Ectodermal cell (in vitro differentiated cells): Measurements from ENCODE around the gene TTC23.
A peak's percentile ranks its signal among the peaks of the same experiment; 100 is the strongest.

ENCODE experiments used
- H3K27ac ChIP-seq: 2 replicates; pipeline ENCODE4 v1.7.0; 2013; ENCODE audit warnings: mild to moderate bottlenecking, low read depth, low read length; ENCODE audit not compliant: insufficient read depth, poor library complexity, severe bottlenecking
- H3K27me3 ChIP-seq: 2 replicates; pipeline ENCODE4 v1.7.0; 2013; ENCODE audit warnings: mild to moderate bottlenecking, low read length; ENCODE audit not compliant: insufficient read depth, control insufficient read depth, poor library complexity, severe bottlenecking
- H3K36me3 ChIP-seq: one replicate; pipeline ENCODE4 v1.7.0; 2013; ENCODE audit warnings: low read length; ENCODE audit not compliant: control insufficient read depth, insufficient read depth
- H3K4me1 ChIP-seq: one replicate; pipeline ENCODE4 v1.7.0; 2013; ENCODE audit warnings: low read length; ENCODE audit not compliant: control insufficient read depth, insufficient read depth
- H3K4me3 ChIP-seq: 2 replicates; pipeline ENCODE4 v1.7.0; 2013; ENCODE audit warnings: low read depth, low read length, control low read depth; ENCODE audit not compliant: insufficient read depth
- H3K9me3 ChIP-seq: 2 replicates; pipeline ENCODE4 v1.7.0; 2013; ENCODE audit warnings: mild to moderate bottlenecking, low read length, moderate library complexity; ENCODE audit not compliant: control insufficient read depth
- WGBS, 2 experiments: methylation state at CpG; one replicate each; pipeline ENCODE4 v1.1.7; 2013; ENCODE audit warnings: missing lambda C conversion rate in 2 of 2; 5-methylcytosine and 5-hydroxymethylcytosine counted together

The TTC23 gene

GRCh38 chr15:99151156-99151555 is 98.2 kb downstream of the TTC23 start:
- no peaks in the 10 kb centered on the region for H3K27me3 ChIP-seq
- no peak overlapping the region for H3K27ac ChIP-seq
- H3K9me3 ChIP-seq = no peaks in the 10 kb centered on the region
- 91 to 98% methylated on average over 2 of the region's 2 CpGs for WGBS, 2 experiments
- H3K4me3 ChIP-seq = no peak overlapping the region
- no peaks in the 10 kb centered on the region for H3K36me3 ChIP-seq
- peaks cover 6% of the 10 kb centered on the region for H3K4me1 ChIP-seq

DNA sequence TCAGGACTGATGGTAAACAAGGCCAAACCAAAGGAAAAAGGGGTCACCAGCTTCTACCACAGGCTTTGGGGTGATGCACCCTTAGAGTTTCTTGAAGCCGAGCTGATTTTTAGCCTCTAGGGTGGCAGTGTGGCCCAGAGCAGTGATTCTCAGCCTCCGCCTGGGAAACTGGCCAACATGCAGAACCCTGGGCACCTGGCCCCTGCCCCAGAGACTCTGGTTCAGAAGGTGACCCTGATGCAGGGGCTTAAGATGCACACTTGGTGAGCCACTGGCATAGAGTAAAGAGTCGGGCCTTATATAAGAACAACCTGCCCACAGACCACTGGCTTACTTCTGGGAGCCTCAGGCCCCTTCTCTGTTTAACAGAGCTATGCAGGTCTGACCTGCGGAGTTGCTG is 100.0 kb downstream of the TTC23 start:
- no peak overlapping the region for H3K4me3 ChIP-seq
- 91 to 94% methylated on average over 4 of the region's 4 CpGs for WGBS, 2 experiments

DNA sequence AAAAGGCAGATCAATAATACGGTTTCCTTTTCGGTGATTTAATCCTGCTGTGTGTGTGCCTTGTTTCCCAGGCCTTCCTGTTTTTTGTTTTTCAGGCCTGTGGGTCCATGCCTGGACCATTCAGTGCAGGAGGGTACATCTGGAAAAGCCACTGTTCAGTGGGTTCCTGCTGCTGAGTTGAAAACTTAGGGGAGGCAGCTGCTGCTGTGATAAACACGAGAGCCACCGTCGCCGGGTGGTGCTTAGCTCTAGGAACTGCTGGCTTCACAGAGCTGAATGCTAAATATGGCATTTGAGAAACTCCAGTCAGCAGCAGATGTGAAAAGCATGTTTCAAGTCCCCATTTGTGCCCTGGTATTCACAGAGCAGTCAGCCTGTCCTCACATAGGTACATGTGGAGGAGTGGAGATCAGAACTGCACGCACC is 100.5 kb downstream of the TTC23 start:
- 88 to 92% methylated on average over 7 of the region's 7 CpGs for WGBS, 2 experiments
- no peaks in the 10 kb centered on the region for H3K36me3 ChIP-seq
- H3K9me3 ChIP-seq = no peaks in the 10 kb centered on the region
- H3K4me1 ChIP-seq = peaks cover 13% of the 10 kb centered on the region
- no peaks in the 10 kb centered on the region for H3K27me3 ChIP-seq
- no peak overlapping the region for H3K4me3 ChIP-seq
- H3K27ac ChIP-seq = no peak overlapping the region

More for the DNA sequence above, 100.0 kb downstream of the TTC23 start:
- Histone ChIP-seq H3K9me3 (no peaks in the 10 kb centered on the region), H3K27ac (no peak overlapping the region), H3K36me3 (no peaks in the 10 kb centered on the region), H3K27me3 (no peaks in the 10 kb centered on the region), H3K4me1 (peaks cover 8% of the 10 kb centered on the region)

DNA sequence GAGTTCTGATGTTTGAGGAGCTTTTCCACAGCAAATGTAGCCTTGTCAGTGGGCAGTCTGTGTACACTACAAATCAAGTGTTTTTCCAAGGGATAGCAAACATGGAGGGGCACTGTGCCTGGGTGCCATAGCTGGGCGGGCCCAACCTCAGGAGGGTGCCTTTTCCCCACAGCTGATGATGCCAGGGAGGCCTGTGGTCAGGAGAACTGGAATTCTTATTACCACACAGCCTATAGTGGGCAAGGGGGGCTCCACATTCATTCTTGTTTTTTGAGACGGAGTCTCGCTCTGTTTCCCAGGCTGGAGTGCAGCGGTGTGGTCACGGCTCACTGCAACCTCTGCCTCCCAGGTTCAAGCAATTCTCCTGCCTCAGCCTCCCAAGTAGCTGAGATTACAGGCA is 102.7 kb downstream of the TTC23 start:
- Histone ChIP-seq H3K36me3 (no peaks in the 10 kb centered on the region), H3K27me3 (no peaks in the 10 kb centered on the region), H3K9me3 (no peaks in the 10 kb centered on the region), H3K4me1 (peaks cover 24% of the 10 kb centered on the region), H3K4me3 (no peak overlapping the region), H3K27ac (no peak overlapping the region)
- WGBS, 2 experiments = 84 to 86% methylated on average over 5 of the region's 5 CpGs

DNA sequence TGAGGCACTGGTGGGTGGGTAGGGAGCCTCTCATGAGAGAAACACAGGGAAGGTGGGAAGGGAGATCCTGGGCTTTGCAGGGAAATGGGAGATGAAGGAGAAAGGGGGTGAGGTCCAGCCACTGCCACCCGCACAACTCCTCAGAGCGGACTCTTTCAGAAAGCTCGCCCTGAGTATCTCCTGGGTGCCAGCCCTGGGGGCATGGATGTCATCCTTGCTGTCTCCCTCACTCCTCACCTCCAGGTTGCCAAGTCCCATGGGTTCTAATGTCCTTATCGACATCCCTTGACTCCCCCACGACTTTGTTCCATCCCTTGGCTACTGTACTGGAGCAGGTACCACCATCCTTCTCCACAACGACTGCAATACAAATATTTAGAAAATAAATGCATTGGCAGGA is 103.6 kb downstream of the TTC23 start:
- Histone ChIP-seq H3K4me3 (no peak overlapping the region), H3K36me3 (no peaks in the 10 kb centered on the region), H3K4me1 (peaks cover 24% of the 10 kb centered on the region), H3K27ac (no peak overlapping the region), H3K27me3 (no peaks in the 10 kb centered on the region), H3K9me3 (no peaks in the 10 kb centered on the region)
- WGBS, 2 experiments = 92 to 95% methylated on average over 6 of the region's 6 CpGs

- Histone ChIP-seq H3K9me3 (no peaks in the 10 kb centered on the region), H3K27me3 (no peaks in the 10 kb centered on the region), H3K36me3 (no peaks in the 10 kb centered on the region), H3K27ac (no peak overlapping the region), H3K4me1 (peaks cover 24% of the 10 kb centered on the region), H3K4me3 (no peak overlapping the region)
- 93 to 97% methylated on average over 9 to 10 of the region's 10 CpGs for WGBS, 2 experiments
Measured at GRCh38 chr15:99145005-99145404, 104.4 kb downstream of the TTC23 start.

DNA sequence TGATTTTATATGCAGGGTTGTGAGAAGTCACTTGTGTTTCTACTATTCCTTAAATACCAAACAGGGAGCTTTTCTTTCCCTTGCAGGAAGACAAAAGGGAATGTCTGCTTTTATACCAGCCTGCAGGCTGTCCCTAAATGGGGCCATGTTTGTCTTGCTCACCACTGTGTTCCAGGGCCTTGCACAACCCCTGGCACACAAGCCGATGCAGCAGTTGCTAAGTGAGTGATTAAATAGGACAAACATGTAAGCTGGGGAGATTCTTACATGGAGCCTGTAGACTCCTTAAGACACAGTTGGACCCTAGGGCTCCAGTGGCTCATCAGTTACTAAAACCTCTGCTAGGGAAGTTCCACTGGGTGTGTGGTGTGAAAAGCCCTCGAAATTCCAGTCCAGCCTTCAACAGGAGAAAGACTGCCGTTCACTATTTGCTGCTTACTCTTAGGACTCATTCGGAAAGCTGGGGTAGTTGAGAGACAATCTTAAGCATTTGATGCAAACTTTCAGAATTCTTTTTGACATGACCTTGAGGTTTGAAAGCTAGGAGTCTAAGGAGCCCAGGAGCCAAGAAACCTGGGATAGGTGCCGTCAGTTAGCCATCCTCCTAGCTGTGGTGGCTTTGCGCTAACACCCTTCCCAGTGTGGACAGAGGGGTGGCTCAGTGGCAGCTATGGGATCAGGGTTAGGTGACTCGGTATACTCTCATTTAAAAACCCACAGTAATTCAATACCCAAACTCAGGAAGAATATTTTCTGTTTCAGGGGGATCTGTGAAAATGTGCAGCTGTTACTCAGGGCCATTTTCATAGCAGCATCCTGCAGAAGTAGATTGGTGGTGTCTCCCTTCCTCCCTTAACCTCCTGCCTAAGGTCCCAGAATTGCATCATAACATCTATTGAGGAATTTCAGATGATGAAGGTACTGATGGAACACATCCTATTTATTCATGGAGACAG is 105.4 kb downstream of the TTC23 start:
- no peak overlapping the region for H3K4me3 ChIP-seq
- H3K36me3 ChIP-seq = no peaks in the 10 kb centered on the region
- no peaks in the 10 kb centered on the region for H3K9me3 ChIP-seq
- H3K27ac ChIP-seq = peak overlapping the region; percentile 47
- H3K27me3 ChIP-seq = no peaks in the 10 kb centered on the region
- peaks cover 22% of the 10 kb centered on the region for H3K4me1 ChIP-seq
- 87% methylated on average over 7 of the region's 7 CpGs for WGBS, 2 experiments

DNA sequence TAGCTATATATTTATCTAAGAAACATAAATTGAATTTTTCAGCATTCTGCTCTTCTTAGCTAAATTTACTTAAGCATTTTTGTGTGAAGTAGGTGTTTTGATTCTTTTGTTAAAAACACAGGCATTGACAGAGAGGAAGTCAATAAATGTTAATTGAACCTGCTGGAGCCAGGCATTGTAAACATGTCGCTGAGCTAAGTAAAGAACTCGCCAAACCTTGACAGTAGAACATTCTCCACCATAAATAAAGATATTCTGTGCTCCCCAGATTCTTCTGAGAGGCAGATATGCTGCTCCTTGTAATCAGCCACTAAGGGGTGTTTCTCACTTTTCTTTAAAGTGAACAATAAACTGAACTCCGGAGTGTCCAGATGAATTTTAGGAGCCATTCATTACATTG is 106.1 kb downstream of the TTC23 start:
- Histone ChIP-seq H3K4me3 (no peak overlapping the region), H3K27me3 (no peaks in the 10 kb centered on the region), H3K27ac (no peak overlapping the region), H3K36me3 (no peaks in the 10 kb centered on the region), H3K9me3 (no peaks in the 10 kb centered on the region), H3K4me1 (peaks cover 18% of the 10 kb centered on the region)
- WGBS, 2 experiments = 35 to 44% methylated on average over 3 of the region's 3 CpGs

- WGBS, 2 experiments = 22 to 37% methylated on average over 2 to 3 of the region's 5 CpGs
- Histone ChIP-seq H3K4me1 (peaks cover 18% of the 10 kb centered on the region), H3K9me3 (no peaks in the 10 kb centered on the region), H3K36me3 (no peaks in the 10 kb centered on the region), H3K27ac (no peak overlapping the region), H3K27me3 (no peaks in the 10 kb centered on the region), H3K4me3 (no peak overlapping the region)
Measured at GRCh38 chr15:99142562-99142961, 106.8 kb downstream of the TTC23 start.

DNA sequence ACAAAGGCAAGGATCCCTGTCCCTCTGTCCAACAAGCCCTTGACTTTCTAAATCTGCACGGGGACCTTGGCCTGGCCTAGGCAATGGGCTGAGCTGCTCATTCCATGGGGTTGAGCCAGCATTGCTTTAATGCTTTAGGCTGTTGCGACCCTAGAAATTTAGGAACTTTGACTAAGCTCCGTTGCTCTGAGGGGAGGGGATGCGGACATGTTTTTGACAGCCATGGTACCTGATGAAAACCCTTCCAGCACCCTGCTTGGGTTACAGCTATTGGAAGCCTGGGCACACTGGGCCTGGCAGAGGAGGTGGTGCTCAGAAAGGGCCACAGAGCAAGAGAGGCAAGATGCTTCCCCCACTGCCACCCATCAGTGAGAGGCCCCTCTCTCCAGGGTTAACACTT is 107.4 kb downstream of the TTC23 start:
- Histone ChIP-seq H3K4me3 (no peak overlapping the region), H3K9me3 (no peaks in the 10 kb centered on the region), H3K27ac (no peak overlapping the region), H3K4me1 (peaks cover 18% of the 10 kb centered on the region), H3K27me3 (no peaks in the 10 kb centered on the region), H3K36me3 (no peaks in the 10 kb centered on the region)
- 90 to 94% methylated on average over 4 of the region's 4 CpGs for WGBS, 2 experiments
